Rectal smooth muscle tissue (tissue), 1 donor: Measurements from ENCODE around the gene PKP2.
A peak's percentile ranks its signal among the peaks of the same experiment; 100 is the strongest.

Experiments used
- H3K27ac ChIP-seq: one replicate; pipeline ENCODE4 v1.7.0; 2013; ENCODE audit warnings: low read depth, low read length, inconsistent platforms
- H3K27me3 ChIP-seq: one replicate; pipeline ENCODE4 v1.7.0; 2013; ENCODE audit warnings: low read length; ENCODE audit not compliant: control insufficient read depth, insufficient read depth
- H3K36me3 ChIP-seq: one replicate; pipeline ENCODE4 v1.7.0; 2013; ENCODE audit warnings: low read length; ENCODE audit not compliant: control insufficient read depth, insufficient read depth
- H3K4me1 ChIP-seq: one replicate; pipeline ENCODE4 v1.7.0; 2013; ENCODE audit warnings: low read length; ENCODE audit not compliant: control insufficient read depth, insufficient read depth
- H3K4me3 ChIP-seq: one replicate; pipeline ENCODE4 v1.7.0; 2013; ENCODE audit warnings: low read length
- H3K9ac ChIP-seq: one replicate; pipeline ENCODE4 v1.7.0; 2013; ENCODE audit warnings: low read length

The PKP2 gene

GRCh38 chr12:32896432-32897280 lies at the start of gene PKP2:
TSS of gene PKP2 (minus strand) at chr12:32896777. CDS start at chr12:32896731, 46 bp downstream.
- H3K9ac ChIP-seq: no peak within 1 kb of the TSS
- peaks cover 8% of the 10 kb centered on the region for H3K27me3 ChIP-seq
- peaks cover 2% of the 10 kb centered on the region for H3K4me1 ChIP-seq

GRCh38 chr12:32944195-32944594 lies 47.6 kb upstream of the PKP2 start:
- Histone ChIP-seq H3K27ac (no peak overlapping the region), H3K27me3 (no peaks in the 10 kb centered on the region), H3K4me1 (no peaks in the 10 kb centered on the region), H3K36me3 (no peaks in the 10 kb centered on the region), H3K4me3 (no peak overlapping the region), H3K9ac (no peak overlapping the region)

More at GRCh38 chr12:32896432-32897280, at the start of gene PKP2:
- Histone ChIP-seq H3K27ac (no peak within 1 kb of the TSS), H3K4me3 (peak within 1 kb of the TSS; percentile 70), H3K36me3 (no peaks in the 10 kb centered on the region)

- no peaks in the 10 kb centered on the region for H3K4me1 ChIP-seq
- H3K27ac ChIP-seq: no peak overlapping the region
- H3K27me3 ChIP-seq: no peaks in the 10 kb centered on the region
- H3K4me3 ChIP-seq: no peak overlapping the region
- H3K9ac ChIP-seq: no peak overlapping the region
- H3K36me3 ChIP-seq: no peaks in the 10 kb centered on the region
Measured at GRCh38 chr12:32939801-32940200, 43.2 kb upstream of the PKP2 start.

GRCh38 chr12:32926963-32927362 lies 30.4 kb upstream of the PKP2 start:
- H3K4me3 ChIP-seq: no peak overlapping the region
- H3K4me1 ChIP-seq: no peaks in the 10 kb centered on the region
- no peaks in the 10 kb centered on the region for H3K36me3 ChIP-seq
- no peak overlapping the region for H3K9ac ChIP-seq
- no peaks in the 10 kb centered on the region for H3K27me3 ChIP-seq
- H3K27ac ChIP-seq: no peak overlapping the region

GRCh38 chr12:32926356-32926755 lies 29.8 kb upstream of the PKP2 start:
- Histone ChIP-seq H3K36me3 (no peaks in the 10 kb centered on the region), H3K4me3 (no peak overlapping the region), H3K4me1 (no peaks in the 10 kb centered on the region), H3K27me3 (no peaks in the 10 kb centered on the region), H3K27ac (no peak overlapping the region), H3K9ac (no peak overlapping the region)

- no peak overlapping the region for H3K27ac ChIP-seq
- H3K4me1 ChIP-seq: no peaks in the 10 kb centered on the region
- H3K9ac ChIP-seq: no peak overlapping the region
- H3K4me3 ChIP-seq: no peak overlapping the region
- H3K27me3 ChIP-seq: no peaks in the 10 kb centered on the region
- no peaks in the 10 kb centered on the region for H3K36me3 ChIP-seq
Measured at GRCh38 chr12:32922546-32923297, 26.1 kb upstream of the PKP2 start.

GRCh38 chr12:32921397-32921796 lies 24.8 kb upstream of the PKP2 start:
- Histone ChIP-seq H3K27me3 (no peaks in the 10 kb centered on the region), H3K27ac (no peak overlapping the region), H3K9ac (no peak overlapping the region), H3K4me1 (no peaks in the 10 kb centered on the region), H3K4me3 (no peak overlapping the region), H3K36me3 (no peaks in the 10 kb centered on the region)

GRCh38 chr12:32920506-32921085 lies 24.0 kb upstream of the PKP2 start:
- Histone ChIP-seq H3K9ac (peak overlapping the region; percentile 21), H3K4me3 (no peak overlapping the region), H3K4me1 (no peaks in the 10 kb centered on the region), H3K27ac (no peak overlapping the region), H3K27me3 (no peaks in the 10 kb centered on the region), H3K36me3 (no peaks in the 10 kb centered on the region)

- Histone ChIP-seq H3K27me3 (no peaks in the 10 kb centered on the region), H3K4me3 (no peak overlapping the region), H3K4me1 (no peaks in the 10 kb centered on the region), H3K36me3 (no peaks in the 10 kb centered on the region), H3K27ac (no peak overlapping the region), H3K9ac (no peak overlapping the region)
Measured at GRCh38 chr12:32918890-32919801, 22.6 kb upstream of the PKP2 start.

GRCh38 chr12:32917094-32917611 lies 20.6 kb upstream of the PKP2 start:
- H3K27ac ChIP-seq: no peak overlapping the region
- no peak overlapping the region for H3K9ac ChIP-seq
- H3K4me3 ChIP-seq: no peak overlapping the region
- no peaks in the 10 kb centered on the region for H3K4me1 ChIP-seq
- H3K27me3 ChIP-seq: no peaks in the 10 kb centered on the region
- no peaks in the 10 kb centered on the region for H3K36me3 ChIP-seq

- no peaks in the 10 kb centered on the region for H3K27me3 ChIP-seq
- no peaks in the 10 kb centered on the region for H3K36me3 ChIP-seq
- H3K9ac ChIP-seq: no peak overlapping the region
- H3K4me1 ChIP-seq: no peaks in the 10 kb centered on the region
- no peak overlapping the region for H3K27ac ChIP-seq
- H3K4me3 ChIP-seq: no peak overlapping the region
Measured at GRCh38 chr12:32907898-32908476, 11.4 kb upstream of the PKP2 start.
